CD4-positive, alpha-beta T cell treated with Interleukin-17A for 1 hour (primary cell): Measurements from ENCODE around the gene ARHGAP15.
"Not testable (repeated sequence)": the region's sequence is repeated elsewhere in the genome, so short reads cannot be mapped to it uniquely, and the experiment has no call there.

Experiments used
- DNase-seq: peaks from one replicate; pipeline ENCODE4 v3.0.0-alpha.2; 2020

Gene ARHGAP15

DNA sequence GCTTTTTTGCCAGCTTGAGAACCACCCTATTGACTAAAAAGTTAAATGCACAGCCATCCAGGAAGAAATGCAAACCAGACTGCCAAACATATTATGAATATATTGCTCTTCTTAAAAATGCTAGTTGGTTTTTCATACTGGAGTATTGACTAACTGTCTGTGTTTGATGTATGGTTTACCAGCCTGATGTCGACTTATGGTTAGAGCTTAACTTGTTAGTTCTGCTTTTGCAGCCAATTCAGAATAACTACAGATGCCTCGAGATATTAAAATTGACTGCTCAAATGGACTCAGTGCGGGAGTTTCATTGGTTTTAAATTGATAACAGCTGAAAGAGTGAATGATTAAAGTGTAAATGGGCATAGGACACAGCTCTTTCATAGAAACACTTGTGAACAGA, 369.8 kb downstream of the ARHGAP15 start:
- DNase-seq: no peak

DNA sequence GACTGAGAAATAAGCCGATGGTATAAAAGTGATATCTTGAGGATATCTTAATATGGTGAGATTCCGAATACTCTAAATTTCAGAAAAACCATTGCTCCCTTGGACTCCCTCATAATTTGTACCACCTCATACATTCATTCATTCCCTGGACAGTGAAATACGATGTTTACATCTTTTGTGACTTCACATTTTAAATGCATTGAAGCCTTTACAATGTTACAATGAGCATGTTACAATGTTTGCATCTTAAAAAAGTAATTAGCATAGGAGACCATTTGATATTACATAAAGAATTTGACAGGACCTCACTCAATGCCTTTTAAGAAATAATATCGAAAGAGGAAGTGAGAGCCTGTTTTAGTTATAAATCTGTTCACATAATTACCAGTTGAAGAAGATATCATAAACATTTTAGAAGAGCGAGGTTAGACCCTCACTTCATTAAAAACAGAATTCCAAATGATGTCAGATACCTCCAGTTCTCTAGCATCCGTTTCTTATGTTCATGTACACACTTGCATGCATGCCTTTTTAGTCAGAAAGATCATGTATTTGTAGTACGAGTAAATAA, 372.0 kb downstream of the ARHGAP15 start:
- no peak for DNase-seq

DNA sequence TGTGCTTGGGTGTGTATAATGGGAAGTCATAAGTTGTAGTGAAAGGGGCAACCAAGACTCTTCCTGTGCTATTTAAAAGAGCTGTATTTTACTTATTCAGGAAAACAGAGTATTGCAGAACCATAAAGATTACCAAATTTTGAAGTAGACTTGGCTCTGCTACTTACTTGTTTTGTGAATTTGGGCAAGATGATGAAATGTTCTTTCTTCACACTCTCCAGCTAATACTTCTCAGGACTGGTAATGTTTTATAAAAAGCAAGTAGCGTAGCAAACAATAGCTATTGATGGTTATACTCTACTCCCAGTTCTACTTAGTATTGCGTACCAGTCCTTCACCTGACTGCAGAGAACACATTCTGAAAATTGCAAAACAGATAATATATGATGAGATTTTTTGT, 374.1 kb downstream of the ARHGAP15 start:
- DNase-seq: no peak

DNA sequence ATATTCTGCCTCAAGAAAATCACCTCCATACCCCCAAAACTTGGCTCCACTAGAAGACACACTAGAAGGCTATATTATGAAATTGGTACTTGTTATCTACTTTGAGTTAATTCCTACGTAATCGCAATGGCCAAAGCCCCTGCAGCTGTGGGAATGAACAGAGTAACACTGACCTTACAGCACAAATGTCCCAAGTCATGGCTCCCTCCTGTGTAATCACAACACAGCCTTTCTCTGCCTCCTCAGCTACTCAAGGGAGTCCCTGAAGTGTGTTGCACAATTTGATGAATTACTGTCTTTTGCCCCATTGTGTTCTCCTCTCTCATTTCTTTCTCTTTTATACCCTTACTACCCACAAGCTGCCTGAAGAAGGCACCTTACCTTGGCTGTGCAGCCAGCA, 375.2 kb downstream of the ARHGAP15 start:
- DNase-seq: no peak

DNA sequence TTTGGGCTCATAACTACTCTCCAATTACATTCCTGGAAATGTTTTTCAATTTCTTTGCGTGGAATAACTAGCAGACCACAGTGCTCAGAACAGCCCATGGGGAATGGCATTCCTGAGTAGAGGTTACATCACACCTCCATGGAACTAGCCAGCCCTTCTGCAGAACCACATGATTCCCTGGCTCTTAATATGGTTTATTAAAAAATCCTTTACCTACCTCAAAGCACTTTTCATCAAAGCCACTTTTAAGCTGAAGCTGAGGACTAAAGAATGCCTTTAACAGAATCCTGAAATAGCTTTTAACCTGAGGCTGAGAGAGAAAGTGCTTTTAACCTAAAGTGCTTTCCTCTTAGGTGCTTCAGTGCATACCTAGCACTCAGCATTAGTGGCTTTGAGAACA, 376.3 kb downstream of the ARHGAP15 start:
- no peak for DNase-seq

DNA sequence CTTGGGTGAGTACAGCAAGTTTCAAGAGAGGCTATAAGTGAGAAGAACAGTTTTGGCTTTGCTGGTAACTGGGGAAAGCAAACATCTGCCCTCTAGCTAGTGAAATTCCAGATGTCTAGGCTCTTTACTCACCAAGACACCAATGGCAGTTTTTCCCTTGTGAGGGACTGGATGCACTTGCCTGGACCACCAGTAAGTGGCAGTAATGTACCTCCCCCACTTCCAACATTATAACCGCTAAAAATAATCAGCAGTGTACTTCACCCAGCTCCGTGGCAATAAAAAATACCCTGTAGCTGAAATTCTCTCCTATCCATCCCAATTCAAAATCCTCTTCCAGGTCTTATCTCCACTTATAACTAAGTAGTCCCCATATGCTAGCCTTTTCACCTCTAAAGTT, 383.9 kb downstream of the ARHGAP15 start:
- DNase-seq: no peak

DNA sequence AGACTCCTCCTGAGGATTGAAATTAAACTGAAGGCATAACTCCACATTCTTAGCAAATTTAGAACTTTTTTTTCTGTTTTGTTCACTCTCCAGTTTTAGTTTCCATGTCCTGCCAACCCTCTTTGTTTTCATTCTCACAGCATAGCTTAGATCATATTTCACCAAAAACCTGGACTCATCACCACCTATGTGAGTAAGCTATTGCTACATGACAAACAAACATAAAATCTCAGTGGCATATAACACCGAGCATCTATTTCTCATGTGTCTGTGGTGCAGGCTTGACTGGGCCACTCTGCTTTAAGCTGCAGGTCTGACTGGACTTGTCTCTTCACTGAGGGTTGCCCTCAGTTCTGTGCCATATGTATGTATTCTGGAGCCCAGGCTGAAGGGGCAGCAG, 385.2 kb downstream of the ARHGAP15 start:
- DNase-seq: no peak

DNA sequence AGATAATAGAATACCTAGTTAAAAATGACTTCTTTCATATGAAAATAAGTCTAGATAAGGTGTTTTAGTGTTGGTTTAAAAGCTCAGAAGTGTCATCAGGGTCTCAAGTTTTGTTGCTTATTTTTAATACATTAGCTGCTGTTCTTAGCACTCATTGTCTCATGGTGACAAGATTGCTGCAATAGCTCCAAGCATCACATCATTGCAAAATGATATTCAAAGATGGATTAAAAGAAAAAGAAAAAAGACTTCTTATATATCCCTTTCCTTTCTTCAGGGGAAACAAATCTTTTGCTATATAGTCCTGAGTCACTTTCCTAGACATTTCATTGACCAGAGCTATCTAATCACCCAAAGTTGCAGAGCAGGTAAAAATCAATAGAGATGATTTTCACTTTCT, 386.1 kb downstream of the ARHGAP15 start:
- DNase-seq: no peak

DNA sequence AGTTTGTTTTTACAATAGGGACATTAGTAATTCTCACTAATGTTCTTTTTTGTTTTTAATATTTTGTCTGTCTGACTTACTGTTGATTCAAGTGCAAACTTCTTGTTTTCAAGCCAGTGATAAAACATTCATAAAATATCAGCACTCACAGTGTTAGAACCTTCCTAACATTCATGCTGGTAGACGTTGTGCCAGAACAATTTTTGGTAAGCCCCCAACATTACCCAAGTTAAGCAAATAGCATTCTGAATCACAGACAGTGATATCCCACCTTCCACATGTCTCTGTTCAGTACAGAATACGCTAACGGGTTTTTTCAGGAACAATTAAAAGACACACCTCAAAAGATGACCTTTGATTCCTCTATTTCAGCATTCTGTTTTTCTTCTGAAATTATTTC, 390.3 kb downstream of the ARHGAP15 start:
- no peak for DNase-seq

DNA sequence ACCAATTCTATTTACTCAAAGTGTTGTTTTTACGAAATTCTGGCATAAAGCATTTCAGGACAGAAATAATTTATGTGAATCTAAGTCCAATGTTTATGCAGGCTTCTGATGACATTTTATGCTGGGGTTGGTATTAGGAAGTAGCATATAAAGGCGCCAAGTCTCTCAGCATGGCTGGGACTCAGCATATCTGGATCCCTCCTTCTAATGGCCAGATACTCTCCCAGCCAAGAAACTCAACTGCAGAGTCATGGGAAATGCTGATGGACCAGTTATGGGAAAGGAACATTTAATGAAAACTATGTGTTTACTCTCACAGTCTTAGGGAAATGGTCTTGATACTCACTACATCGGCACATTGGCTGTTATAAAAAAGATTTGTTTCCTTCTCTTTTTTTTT, 392.2 kb downstream of the ARHGAP15 start:
- no peak for DNase-seq

DNA sequence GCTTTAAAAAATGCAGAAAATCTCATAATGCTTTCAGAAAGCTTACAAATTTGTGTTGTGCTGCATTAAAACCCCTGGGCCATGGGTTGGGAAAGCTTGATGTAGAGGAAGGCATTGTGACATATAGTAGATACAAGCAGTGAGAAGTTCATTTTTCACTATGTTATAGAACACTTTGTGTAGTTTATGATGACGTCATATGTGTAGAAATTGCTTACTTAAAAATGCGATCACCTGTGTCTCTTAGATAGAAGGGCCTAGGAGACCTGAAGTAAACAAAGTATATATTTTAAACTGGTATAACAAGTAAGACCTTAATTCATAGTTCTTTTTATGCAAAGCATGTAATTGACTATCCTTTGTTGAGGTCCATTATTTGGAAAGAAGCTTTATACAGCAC, 393.5 kb downstream of the ARHGAP15 start:
- DNase-seq: no peak

DNA sequence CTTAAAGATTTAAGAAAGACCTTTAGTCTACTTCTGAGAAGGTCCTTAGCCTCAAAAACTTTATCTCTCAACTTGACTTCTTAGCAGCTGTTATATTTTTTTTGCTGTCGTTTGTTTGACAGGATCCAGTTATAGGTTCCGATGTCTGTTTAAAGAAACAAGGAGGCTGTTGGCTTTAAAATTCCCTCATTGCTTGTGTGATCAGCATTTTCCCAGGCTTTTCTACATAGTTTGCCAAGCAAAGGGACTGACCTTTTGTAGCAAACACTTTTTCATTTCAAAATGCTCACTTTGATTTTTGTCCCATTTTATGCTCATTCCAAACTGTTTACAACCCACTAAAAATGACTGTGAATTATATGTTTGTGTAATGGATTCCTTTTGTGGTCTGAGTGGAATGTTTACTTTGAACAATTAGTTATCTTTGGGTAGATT, 394.9 kb downstream of the ARHGAP15 start:
- DNase-seq: no peak

DNA sequence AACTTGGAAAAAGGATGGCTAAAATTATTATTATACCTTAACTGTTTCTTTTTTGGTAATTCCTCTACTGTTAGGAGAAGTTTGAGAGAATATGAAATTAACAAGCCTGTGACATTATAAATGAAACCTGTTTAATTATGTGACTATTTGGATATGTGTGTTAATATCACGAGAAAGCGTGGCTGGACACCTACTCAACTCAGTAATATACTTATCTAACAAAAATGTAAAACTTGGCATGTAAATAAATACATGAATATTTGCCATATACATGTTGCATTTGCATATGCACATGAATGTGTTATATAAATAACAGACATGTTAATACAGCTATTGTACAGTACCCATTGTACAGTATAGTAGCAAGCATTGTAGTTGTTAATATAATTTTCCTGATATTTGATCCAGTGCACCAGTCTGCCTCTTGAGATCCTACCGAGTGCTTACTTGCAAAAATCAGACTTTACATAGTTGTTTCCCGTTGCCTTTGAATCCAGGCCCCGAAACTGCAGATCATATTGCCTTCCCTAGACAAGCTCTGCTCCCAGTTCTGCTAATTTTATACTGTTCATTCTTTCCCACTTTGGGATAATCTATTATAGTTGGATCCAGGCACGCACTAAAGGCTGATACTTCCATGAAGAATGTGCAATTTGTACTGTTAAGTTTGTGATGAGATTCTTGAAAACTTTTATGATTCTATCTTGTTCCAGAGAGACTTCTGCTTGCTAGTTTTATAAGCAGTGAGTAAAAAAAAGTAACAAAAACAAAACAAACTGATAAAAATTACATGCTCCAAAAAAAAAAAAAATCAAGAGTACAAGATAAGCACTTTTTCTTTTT, 395.6 kb downstream of the ARHGAP15 start:
- no peak for DNase-seq

DNA sequence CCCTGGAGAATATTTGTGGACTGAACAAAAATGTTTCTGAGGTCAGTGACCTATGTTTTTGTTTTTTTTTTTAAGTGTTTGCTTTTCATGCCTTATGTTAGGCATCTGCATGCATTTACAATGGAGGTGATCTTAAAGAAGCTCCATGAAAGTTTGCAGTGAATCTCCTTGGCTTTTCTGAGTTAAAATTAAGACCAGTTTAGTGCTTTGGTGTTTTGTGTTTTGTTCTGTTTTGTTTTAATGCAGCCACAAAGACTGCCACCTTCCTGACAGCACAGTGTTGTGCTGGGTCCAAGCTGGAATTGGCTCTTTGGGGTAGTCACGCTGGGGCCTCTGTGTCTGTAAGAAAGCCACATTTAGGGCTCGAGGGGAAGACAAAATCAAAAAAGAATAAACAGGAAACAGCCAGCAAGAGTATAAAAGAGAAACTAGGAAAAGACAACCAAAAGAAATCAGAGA, 396.2 kb downstream of the ARHGAP15 start:
- DNase-seq: no peak

DNA sequence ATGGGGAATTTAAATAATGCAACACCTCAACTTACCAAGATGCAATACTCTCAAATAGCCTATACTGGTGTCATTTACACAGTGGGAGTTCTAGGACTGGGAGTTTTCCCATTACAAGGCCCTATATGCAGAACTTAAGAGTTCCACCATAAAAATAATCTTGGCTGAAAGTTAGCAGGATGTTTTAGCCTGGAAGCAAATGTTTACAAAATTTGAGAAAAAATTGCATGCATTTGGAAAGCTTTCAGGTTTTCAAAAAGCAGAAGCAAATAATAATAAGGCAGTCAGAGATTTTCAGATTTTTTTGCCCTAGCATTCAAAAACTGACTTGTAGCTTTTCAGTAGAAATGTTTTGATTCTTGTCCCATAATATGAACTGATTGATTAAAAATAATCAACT, 397.3 kb downstream of the ARHGAP15 start:
- no peak for DNase-seq

DNA sequence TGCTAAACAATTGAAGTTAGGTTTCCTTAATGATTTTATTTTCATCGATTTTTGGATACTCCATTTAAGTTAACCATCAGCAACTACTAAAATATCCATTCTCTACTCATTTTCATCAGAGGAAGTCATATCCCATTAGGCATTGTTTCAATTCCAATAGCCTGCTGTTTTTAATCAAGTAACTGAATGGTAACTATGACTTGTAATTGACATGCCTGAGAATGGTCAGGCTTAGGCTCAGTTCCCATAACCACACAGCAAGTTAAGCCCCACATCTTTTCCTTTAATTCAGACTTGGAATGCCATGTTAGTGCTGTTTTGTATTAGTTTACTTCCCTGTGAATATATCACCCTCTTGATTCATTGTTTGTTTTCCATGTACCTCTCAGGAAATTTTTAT, 398.8 kb downstream of the ARHGAP15 start:
- DNase-seq: no peak

DNA sequence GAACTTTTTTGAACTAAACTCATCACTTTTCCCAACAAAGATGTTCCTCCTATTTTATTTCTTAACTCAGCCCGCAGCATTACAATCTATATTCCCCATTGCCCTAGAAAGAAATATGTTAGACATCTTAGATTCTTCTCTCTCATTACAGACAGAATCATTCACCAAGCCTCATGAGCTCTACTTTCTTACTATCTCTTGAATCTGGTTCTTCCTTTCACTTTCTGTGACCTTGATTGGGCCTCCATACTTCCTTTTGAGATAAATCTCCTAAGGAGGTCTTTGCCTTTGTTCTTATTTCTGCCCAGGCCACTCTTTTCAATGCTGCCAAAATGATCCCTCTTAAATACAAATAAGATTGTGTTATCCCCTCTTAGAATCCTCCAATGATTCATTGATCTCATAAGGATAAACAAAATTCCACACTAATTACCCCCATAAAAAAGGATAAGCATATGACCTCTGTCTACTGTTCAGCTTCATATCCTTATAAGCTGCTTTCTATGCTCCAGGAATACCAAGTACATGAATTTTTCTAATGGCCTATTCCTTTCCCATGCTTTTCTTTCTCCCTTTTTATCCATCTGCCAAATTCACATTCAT, 400.0 kb downstream of the ARHGAP15 start:
- no peak for DNase-seq

DNA sequence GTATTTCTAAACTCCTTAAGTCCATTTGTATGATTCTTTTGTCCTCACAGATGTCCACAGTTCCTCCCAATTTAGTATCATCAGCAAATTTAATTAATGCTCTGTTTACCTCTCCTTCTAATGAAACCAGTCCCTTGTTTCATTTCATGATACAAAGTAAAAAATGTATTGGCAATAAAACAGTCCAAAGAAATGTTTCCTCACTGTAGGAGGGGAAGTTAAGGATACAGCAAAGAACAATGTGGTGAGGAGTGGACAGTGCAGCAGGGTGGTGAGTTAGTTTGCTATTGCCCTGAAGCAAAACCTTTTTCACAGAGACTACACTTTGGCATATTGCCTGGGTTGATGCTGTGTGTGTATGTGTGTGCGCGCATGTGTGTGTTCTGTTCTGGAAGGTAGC, 401.5 kb downstream of the ARHGAP15 start:
- no peak for DNase-seq

DNA sequence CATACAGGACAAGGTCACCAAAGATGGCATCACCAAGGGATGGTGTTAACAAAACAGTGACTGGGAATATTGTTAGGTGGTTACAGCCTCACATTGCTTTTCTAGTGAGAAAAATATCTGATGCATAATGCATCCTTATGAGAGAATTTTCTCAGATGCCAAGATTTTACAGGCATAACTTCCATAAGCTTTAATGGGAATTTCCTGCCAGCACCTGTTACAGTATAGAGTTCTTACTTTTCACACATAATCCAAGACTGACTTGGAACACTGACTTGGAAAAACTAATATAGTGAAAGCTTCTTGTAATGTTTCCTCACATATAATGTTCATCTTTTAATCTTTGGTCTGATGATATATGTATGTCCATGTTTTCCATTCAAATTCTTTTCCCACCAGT, 402.8 kb downstream of the ARHGAP15 start:
- no peak for DNase-seq

DNA sequence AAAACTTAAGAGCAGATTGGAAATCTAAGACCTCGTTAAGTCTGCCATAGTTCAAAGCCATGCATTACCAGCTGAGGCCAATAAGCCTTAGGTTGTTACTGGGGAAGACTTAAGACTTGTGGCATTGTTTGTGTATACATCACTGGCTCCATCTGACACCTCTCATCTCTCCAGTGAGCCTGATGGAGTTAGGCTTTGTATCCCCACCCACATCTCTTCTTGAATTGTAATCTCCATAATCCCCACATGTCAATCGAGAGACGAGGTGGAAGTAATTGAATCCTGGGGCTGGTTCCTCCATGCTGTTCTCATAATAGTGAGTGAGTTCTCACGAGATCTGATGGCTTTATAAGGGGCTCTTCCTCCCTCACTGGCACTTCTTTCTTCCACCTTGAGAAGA, 404.6 kb downstream of the ARHGAP15 start:
- DNase-seq: no peak

DNA sequence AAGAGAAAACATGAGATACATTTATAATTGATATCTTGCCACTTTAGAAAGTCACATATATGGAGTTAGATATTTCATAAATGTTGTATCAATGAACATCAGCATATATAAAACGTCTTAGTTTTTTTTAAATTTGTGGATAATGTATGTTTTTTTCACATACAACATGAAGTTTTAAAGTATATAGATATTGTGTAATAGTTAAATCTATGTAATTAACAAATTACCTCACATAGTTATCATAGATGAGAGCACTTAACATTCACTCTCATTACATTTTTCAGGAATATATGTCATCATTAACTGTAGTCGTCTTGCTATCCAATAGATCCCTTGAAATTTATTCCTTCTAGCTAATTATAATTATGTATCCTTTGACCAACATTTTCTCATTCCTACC, 406.6 kb downstream of the ARHGAP15 start:
- DNase-seq: no peak

DNA sequence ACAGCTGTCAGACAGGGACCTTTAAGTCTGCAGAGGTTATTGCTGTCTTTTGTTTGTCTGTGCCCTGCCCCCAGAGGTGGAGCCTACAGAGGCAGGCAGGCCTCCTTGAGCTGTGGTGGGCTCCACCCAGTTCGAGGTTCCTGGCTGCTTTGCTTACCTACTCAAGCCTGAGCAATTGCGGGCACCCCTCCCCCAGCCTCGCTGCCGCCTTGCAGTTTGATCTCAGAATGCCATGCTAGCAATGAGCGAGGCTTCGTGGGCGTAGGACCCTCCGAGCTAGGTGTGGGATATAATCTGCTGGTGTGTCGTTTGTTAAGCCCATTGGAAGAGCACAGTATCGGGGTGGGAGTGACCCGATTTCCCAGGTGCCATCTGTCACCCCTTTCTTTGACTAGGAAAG, 412.7 kb downstream of the ARHGAP15 start:
- not testable (repeated sequence) for DNase-seq

DNA sequence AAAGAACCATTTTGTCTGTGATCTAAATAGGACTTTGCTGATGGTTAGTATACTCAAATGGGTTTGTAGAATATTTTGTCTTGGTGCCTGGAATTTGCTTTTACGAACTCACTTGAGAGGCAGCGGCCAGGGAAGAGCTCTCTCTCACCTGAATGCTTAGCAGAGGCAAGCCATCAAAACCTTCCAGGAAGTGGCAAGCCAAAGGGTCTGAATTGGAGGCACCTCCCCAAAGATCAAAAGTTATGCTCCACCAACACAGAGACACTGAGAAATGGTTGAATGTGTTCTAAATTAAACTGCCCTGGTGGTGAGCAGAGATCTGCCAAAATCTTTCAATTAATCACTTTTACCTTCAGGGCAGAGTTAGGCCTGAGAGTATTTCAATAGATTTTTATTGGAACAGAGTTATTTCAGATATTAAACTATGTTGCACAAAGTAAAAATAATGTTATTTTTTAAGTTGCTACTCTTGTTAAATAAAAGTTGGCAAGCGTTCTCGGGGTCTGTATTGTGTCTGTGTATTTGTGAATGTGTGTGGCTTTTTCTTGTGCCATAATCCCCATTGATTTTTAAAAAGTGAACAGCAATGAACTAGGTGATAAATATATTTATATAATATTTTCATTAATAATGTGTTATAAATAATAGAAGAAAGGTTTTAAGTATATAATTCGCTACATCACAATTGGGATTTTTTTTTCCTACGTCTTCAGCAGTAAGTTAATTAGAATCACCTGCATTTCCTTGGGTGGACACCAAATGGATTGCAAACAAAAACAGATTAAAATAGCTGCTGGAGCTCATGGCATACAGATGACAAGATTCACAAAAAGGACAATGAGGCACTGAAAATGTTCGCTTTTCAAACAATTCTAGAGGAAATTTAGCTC, 416.1 kb downstream of the ARHGAP15 start:
- peak; percentile 29 for DNase-seq

DNA sequence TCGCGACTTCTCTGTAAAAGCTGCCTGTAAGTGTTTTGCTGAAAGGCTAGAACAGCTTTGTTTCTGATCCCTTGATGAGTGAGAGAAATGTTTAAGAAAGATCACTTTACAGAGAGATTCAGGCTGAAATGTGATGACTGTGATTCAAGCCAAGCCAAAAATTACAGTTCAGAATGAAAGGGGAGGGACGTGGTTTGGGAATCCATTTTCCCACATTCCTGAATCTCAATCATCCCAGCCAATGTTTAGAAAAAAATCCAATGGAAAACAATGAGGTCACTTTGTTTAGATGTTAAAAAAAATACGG, 416.7 kb downstream of the ARHGAP15 start:
- DNase-seq: no peak
